Trophoblast cell (in vitro differentiated cells and primary cell): ENCODE data around the gene VAPB.

Source experiments
- DNase-seq, 2 donors: peaks; one replicate each; pipeline ENCODE4 v3.0.0-alpha.2; 2016
- H2AFZ ChIP-seq: 2 replicates; pipeline ENCODE4 v1.6.1; 2013; ENCODE audit warnings: low read length, moderate library complexity, mild to moderate bottlenecking; ENCODE audit not compliant: insufficient read depth, poor library complexity
- H2AK5ac ChIP-seq: 2 replicates; pipeline ENCODE4 v1.6.1; 2013; ENCODE audit warnings: mild to moderate bottlenecking, low read length
- H2BK120ac ChIP-seq: 2 replicates; pipeline ENCODE4 v1.6.1; 2013; ENCODE audit warnings: low read length, mild to moderate bottlenecking, moderate library complexity; ENCODE audit not compliant: insufficient read depth, poor library complexity
- H2BK12ac ChIP-seq: 2 replicates; pipeline ENCODE4 v1.6.1; 2013; ENCODE audit warnings: mild to moderate bottlenecking, low read length, moderate library complexity
- H2BK5ac ChIP-seq: 2 replicates; pipeline ENCODE4 v1.6.1; 2013; ENCODE audit warnings: low read length, low read depth, moderate library complexity, mild to moderate bottlenecking; ENCODE audit not compliant: poor library complexity
- H3K14ac ChIP-seq: 2 replicates; pipeline ENCODE4 v1.6.1; 2013; ENCODE audit warnings: mild to moderate bottlenecking, low read length
- H3K18ac ChIP-seq: 2 replicates; pipeline ENCODE4 v1.6.1; 2013; ENCODE audit warnings: mild to moderate bottlenecking, low read length
- H3K23ac ChIP-seq: 2 replicates; pipeline ENCODE4 v1.6.1; 2013; ENCODE audit warnings: low read length
- H3K27ac ChIP-seq: 2 replicates; pipeline ENCODE4 v1.5.1; 2013; ENCODE audit warnings: low read depth, mild to moderate bottlenecking, inconsistent platforms, low read length, moderate library complexity
- H3K27me3 ChIP-seq: 2 replicates; pipeline ENCODE4 v1.6.1; 2013; ENCODE audit warnings: inconsistent platforms, mild to moderate bottlenecking, low read length, moderate library complexity; ENCODE audit not compliant: insufficient read depth
- H3K36me3 ChIP-seq, 2 experiments: 1 replicate in 1 of 2; 2 replicates in 1 of 2; pipeline ENCODE4 v1.6.1; 2013; ENCODE audit warnings: low read length in 2 of 2, mild to moderate bottlenecking in 2 of 2, moderate library complexity in 1 of 2; ENCODE audit not compliant: insufficient read depth in 2 of 2, control insufficient read depth in 1 of 2
- H3K4ac ChIP-seq: 2 replicates; pipeline ENCODE4 v1.6.1; 2013; ENCODE audit warnings: low read depth, mild to moderate bottlenecking, low read length, moderate library complexity
- H3K4me1 ChIP-seq, 2 experiments: 1 replicate in 1 of 2; 2 replicates in 1 of 2; pipeline ENCODE4 v1.6.1; 2013; ENCODE audit warnings: low read length in 2 of 2, mild to moderate bottlenecking in 2 of 2, moderate library complexity in 1 of 2; ENCODE audit not compliant: insufficient read depth in 2 of 2, control insufficient read depth in 1 of 2
- H3K4me2 ChIP-seq: 2 replicates; pipeline ENCODE4 v1.6.1; 2013; ENCODE audit warnings: inconsistent platforms, mild to moderate bottlenecking, low read length, moderate library complexity
- H3K4me3 ChIP-seq: 2 replicates; pipeline ENCODE4 v1.5.1; 2013; ENCODE audit warnings: mild to moderate bottlenecking, low read depth, low read length, inconsistent platforms
- H3K79me1 ChIP-seq: one replicate; pipeline ENCODE4 v1.6.1; 2013; ENCODE audit warnings: low read length
- H3K79me2 ChIP-seq: 2 replicates; pipeline ENCODE4 v1.6.1; 2013; ENCODE audit warnings: low read length, mild to moderate bottlenecking; ENCODE audit not compliant: control insufficient read depth, insufficient read depth, poor library complexity
- H3K9ac ChIP-seq: 2 replicates; pipeline ENCODE4 v1.6.1; 2013; ENCODE audit warnings: mild to moderate bottlenecking, low read length
- H3K9me3 ChIP-seq: 2 replicates; pipeline ENCODE4 v1.6.1; 2013; ENCODE audit warnings: low read depth, mild to moderate bottlenecking, control low read depth, inconsistent platforms, low read length; ENCODE audit not compliant: insufficient read depth
- H4K12ac ChIP-seq: 2 replicates; pipeline ENCODE4 v1.6.1; 2013; ENCODE audit warnings: low read depth, mild to moderate bottlenecking, low read length, moderate library complexity
- H4K8ac ChIP-seq: 2 replicates; pipeline ENCODE4 v1.6.1; 2013; ENCODE audit warnings: low read depth, mild to moderate bottlenecking, low read length, moderate library complexity
- H4K91ac ChIP-seq: one replicate; pipeline ENCODE4 v1.6.1; 2013; ENCODE audit warnings: low read depth, mild to moderate bottlenecking, low read length, moderate library complexity
- WGBS: extraction: QIAGEN DNeasy Blood & Tissue Kit; methylation state at CpG from one replicate; pipeline ENCODE4 v1.1.7; 2013; ENCODE audit warnings: missing lambda C conversion rate; ENCODE audit not compliant: insufficient read length, insufficient coverage; ENCODE audit errors: extremely low coverage; 5-methylcytosine and 5-hydroxymethylcytosine counted together

The VAPB gene

GRCh38 chr20:58492795-58493524, 103.9 kb downstream of the VAPB start:
- no peak overlapping the region for H2BK5ac ChIP-seq

GRCh38 chr20:58494923-58495622, 106.0 kb downstream of the VAPB start:
- H3K4me1 ChIP-seq, result no peaks in the 10 kb centered on the region
- H2AFZ ChIP-seq, result no peak overlapping the region
- H3K79me2 ChIP-seq, result no peaks in the 10 kb centered on the region
- H3K36me3 ChIP-seq, result no peaks in the 10 kb centered on the region
- H3K9ac ChIP-seq, result no peak overlapping the region
- DNase-seq, result no peak
- H2BK120ac ChIP-seq, result no peak overlapping the region
- H4K12ac ChIP-seq, result no peak overlapping the region
- H3K14ac ChIP-seq, result no peak overlapping the region
- H3K9me3 ChIP-seq, result peaks cover 8% of the 10 kb centered on the region
- H4K8ac ChIP-seq, result no peak overlapping the region
- H4K91ac ChIP-seq, result no peak overlapping the region
- WGBS, result no CpG with 5 or more reads among the region's 13 CpGs
- no peak overlapping the region for H3K23ac ChIP-seq
- no peak overlapping the region for H3K4me2 ChIP-seq
- no peak overlapping the region for H3K27ac ChIP-seq
- peak overlapping the region; percentile 49 for H3K4me3 ChIP-seq
- no peak overlapping the region for H3K4ac ChIP-seq
- no peak overlapping the region for H2AK5ac ChIP-seq
- no peaks in the 10 kb centered on the region for H3K79me1 ChIP-seq
- no peaks in the 10 kb centered on the region for H3K27me3 ChIP-seq
- no peak overlapping the region for H2BK5ac ChIP-seq
- H3K18ac ChIP-seq, result no peak overlapping the region
- H2BK12ac ChIP-seq, result no peak overlapping the region

More at GRCh38 chr20:58492795-58493524, 103.9 kb downstream of the VAPB start:
- peaks cover 3% of the 10 kb centered on the region for H3K9me3 ChIP-seq
- peak overlapping the region; percentile 0 for H3K23ac ChIP-seq
- no peak overlapping the region for H3K14ac ChIP-seq
- no peak overlapping the region for H4K8ac ChIP-seq
- H3K27ac ChIP-seq, result no peak overlapping the region
- no peak overlapping the region for H3K9ac ChIP-seq
- H3K36me3 ChIP-seq, result no peaks in the 10 kb centered on the region
- no peak overlapping the region for H2AFZ ChIP-seq
- H4K12ac ChIP-seq, result no peak overlapping the region
- H4K91ac ChIP-seq, result no peak overlapping the region
- H3K79me2 ChIP-seq, result no peaks in the 10 kb centered on the region
- H3K4me1 ChIP-seq, result no peaks in the 10 kb centered on the region
- WGBS, result no CpG with 5 or more reads among the region's 4 CpGs
- no peaks in the 10 kb centered on the region for H3K79me1 ChIP-seq
- H3K18ac ChIP-seq, result no peak overlapping the region
- no peaks in the 10 kb centered on the region for H3K27me3 ChIP-seq
- no peak overlapping the region for H2BK12ac ChIP-seq
- DNase-seq, result no peak
- H3K4me2 ChIP-seq, result no peak overlapping the region
- H3K4ac ChIP-seq, result no peak overlapping the region
- peak overlapping the region; percentile 33 for H3K4me3 ChIP-seq
- no peak overlapping the region for H2BK120ac ChIP-seq
- no peak overlapping the region for H2AK5ac ChIP-seq

DNA sequence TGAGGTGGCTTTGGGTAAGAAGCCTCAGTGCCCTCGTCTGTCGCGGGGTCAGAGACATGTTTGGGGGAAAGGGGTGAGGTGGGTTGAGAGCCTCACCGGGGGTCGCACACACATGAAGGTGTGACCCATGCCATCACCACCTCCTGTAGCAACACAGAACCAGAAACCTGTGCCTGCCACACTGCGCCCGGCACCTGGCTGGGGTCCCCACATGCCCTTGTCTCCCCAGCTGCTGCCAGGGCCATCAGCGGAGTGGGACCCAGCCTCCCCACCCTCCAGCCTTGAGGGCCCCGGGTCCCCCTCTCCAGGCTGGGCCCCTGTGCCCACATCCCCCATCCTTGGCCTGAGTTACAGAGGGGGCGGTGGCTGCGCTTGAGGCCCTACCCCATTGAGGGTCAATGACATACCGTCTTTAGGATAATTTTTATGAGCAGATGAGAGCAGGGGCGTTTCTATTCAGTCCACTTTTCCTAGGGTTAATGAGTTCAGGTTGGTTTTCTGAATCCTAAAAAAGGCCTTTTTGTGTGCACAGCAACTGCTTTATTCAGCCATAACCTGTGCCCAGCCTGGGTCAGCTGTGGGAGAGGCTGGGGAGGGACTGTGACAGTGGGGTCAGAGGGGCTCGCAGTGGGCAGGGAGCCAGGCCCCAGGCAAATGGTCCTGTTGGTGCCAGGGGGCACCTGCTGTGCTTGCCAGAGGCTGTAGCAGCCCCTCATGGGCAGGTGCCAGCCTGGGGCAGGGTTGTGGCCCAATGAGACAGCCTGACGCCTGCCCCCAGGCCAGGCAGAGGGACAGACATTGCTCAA, 106.8 kb downstream of the VAPB start:
- Histone ChIP-seq H4K91ac (no peak overlapping the region), H4K8ac (no peak overlapping the region), H3K36me3 (no peaks in the 10 kb centered on the region), H3K27me3 (no peaks in the 10 kb centered on the region), H2AK5ac (no peak overlapping the region), H3K4me3 (peak overlapping the region; percentile 49), H3K9me3 (peaks cover 11% of the 10 kb centered on the region), H4K12ac (no peak overlapping the region), H2BK12ac (no peak overlapping the region), H3K23ac (no peak overlapping the region), H3K4me1 (no peaks in the 10 kb centered on the region), H3K18ac (no peak overlapping the region), H3K14ac (no peak overlapping the region), H3K27ac (no peak overlapping the region), H3K79me1 (no peaks in the 10 kb centered on the region), H2BK120ac (no peak overlapping the region), H2BK5ac (no peak overlapping the region), H3K4ac (no peak overlapping the region), H3K9ac (no peak overlapping the region), H3K4me2 (no peak overlapping the region), H2AFZ (no peak overlapping the region), H3K79me2 (no peaks in the 10 kb centered on the region)
- no CpG with 5 or more reads among the region's 15 CpGs for WGBS
- no peak for DNase-seq

DNA sequence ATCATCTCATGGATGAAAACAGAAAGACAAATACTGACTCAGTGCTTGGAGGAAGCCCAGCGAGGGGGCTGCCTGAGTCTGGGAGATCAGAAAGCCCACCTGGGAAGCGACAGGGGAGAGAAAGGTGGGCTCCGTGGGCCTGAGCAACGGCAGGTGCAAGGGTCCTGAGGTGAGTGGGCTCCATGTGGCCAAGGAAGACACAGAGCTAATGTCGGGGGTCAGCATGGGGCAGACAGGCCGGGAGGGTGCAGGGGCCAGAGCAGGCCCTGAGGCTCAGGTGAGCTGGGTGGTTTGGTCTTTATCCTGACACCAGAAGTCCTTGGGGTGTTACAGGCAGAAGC, 107.4 kb downstream of the VAPB start:
- H3K14ac ChIP-seq, result no peak overlapping the region
- no peak overlapping the region for H2AFZ ChIP-seq
- H3K4me2 ChIP-seq, result no peak overlapping the region
- no peaks in the 10 kb centered on the region for H3K36me3 ChIP-seq
- H3K4me3 ChIP-seq, result no peak overlapping the region
- H2BK5ac ChIP-seq, result no peak overlapping the region
- no peak overlapping the region for H4K8ac ChIP-seq
- no peak for DNase-seq
- no peak overlapping the region for H2BK120ac ChIP-seq
- no peaks in the 10 kb centered on the region for H3K79me1 ChIP-seq
- no peaks in the 10 kb centered on the region for H3K27me3 ChIP-seq
- no peak overlapping the region for H3K9ac ChIP-seq
- H3K4ac ChIP-seq, result no peak overlapping the region
- no peak overlapping the region for H4K91ac ChIP-seq
- H4K12ac ChIP-seq, result no peak overlapping the region
- no peak overlapping the region for H3K18ac ChIP-seq
- no peak overlapping the region for H2BK12ac ChIP-seq
- no CpG with 5 or more reads among the region's 6 CpGs for WGBS
- H3K4me1 ChIP-seq, result no peaks in the 10 kb centered on the region
- H3K27ac ChIP-seq, result no peak overlapping the region
- no peaks in the 10 kb centered on the region for H3K79me2 ChIP-seq
- no peak overlapping the region for H3K23ac ChIP-seq
- no peak overlapping the region for H2AK5ac ChIP-seq
- peaks cover 14% of the 10 kb centered on the region for H3K9me3 ChIP-seq
